ENCODE results near the gene SLC38A5.

DNA sequence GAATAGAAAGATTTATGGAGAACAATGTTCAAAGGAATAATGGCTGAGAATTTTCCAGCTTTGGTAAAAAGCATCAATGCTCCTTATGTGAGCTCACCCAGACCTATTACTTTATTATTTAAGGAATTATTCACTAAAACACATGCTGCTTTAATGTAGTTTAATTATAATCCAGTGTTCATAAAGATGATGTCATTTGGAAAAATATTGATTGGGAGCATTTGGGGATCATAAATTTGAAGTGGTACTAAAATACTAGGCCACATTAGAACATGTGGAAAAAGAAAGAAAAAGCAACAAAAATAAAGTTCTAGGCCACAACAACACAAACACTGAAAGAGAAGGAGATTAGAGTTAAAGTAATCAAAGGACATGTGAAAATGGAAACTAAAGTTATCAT is 20.0 kb downstream of the SLC38A5 start:
- TF ChIP-seq, protein P1, sequence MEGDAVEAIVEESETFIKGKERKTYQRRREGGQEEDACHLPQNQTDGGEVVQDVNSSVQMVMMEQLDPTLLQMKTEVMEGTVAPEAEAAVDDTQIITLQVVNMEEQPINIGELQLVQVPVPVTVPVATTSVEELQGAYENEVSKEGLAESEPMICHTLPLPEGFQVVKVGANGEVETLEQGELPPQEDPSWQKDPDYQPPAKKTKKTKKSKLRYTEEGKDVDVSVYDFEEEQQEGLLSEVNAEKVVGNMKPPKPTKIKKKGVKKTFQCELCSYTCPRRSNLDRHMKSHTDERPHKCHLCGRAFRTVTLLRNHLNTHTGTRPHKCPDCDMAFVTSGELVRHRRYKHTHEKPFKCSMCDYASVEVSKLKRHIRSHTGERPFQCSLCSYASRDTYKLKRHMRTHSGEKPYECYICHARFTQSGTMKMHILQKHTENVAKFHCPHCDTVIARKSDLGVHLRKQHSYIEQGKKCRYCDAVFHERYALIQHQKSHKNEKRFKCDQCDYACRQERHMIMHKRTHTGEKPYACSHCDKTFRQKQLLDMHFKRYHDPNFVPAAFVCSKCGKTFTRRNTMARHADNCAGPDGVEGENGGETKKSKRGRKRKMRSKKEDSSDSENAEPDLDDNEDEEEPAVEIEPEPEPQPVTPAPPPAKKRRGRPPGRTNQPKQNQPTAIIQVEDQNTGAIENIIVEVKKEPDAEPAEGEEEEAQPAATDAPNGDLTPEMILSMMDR (conservative IDR thresholded peaks at IDR 0.05; ENCODE audit: low read length), result no peak
- no peak for TF ChIP-seq EZH2phosphoT487 (IDR thresholded peaks at IDR 0.05; ENCODE audit: borderline replicate concordance)
